ENCODE results near the gene GOLGA5. TPM values are rescaled to one million over a fixed set of nuclear protein-coding genes. Genes with fewer than 3 reads are reported as not detected.

The GOLGA5 gene
- total and polyA plus RNA-seq, 12 donors = 18.5 to 27.7 (median 21.9) TPM

DNA sequence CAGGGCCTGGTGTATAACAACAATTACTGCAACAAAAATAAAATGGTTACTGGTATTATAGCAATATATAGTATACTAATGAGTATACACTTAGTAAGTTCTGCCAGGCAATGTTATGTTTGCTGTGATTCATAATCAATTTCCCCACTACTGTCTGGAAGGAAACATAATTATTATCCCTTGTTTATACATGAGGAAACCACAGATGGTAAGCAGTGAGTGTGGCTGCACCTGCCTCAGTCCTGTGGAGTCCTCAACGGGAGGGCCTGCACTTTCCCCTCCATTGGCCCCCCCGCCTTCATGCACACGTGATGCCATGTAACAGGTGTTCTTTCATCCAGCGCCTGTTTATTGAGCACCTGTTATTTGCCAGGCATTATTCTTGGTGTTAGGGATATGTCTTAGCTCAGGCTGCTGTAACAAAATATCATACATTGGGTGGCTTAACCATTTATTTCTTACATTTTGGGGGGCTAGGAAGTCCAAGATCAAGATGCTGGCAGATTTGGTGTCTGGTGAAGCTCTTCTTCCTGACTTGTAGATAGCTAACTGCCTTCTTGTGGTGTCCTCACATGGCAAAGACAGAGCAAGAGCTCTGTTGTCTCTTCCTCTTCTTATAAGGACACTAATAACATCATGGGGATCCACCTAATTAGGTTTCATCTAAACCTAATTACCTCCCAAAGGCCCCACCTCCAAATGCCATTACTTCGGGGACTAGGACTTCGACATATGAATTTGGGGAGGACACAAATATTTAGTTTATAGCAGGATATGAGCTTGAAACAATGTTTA, 69.4 kb downstream of the GOLGA5 start:
- no peaks in the 10 kb centered on the region for H3K36me3 ChIP-seq
- no peaks in the 10 kb centered on the region for H3K4me1 ChIP-seq
- ATAC-seq (no peak), DNase-seq (no peak)
- H3K27me3 ChIP-seq = peaks cover 0 to 7% (median 0%) of the 10 kb centered on the region in 7 donors
- H3K27ac ChIP-seq = no peak overlapping the region
- WGBS, 2 donors = 70 to 75% methylated on average over 6 of the region's 6 CpGs
- intact Hi-C loops (cut with DNase I) = no loop called here
- H3K9me3 ChIP-seq = peaks cover 0 to 11% (median 0%) of the 10 kb centered on the region in 11 donors
- TF ChIP-seq, protein P1, sequence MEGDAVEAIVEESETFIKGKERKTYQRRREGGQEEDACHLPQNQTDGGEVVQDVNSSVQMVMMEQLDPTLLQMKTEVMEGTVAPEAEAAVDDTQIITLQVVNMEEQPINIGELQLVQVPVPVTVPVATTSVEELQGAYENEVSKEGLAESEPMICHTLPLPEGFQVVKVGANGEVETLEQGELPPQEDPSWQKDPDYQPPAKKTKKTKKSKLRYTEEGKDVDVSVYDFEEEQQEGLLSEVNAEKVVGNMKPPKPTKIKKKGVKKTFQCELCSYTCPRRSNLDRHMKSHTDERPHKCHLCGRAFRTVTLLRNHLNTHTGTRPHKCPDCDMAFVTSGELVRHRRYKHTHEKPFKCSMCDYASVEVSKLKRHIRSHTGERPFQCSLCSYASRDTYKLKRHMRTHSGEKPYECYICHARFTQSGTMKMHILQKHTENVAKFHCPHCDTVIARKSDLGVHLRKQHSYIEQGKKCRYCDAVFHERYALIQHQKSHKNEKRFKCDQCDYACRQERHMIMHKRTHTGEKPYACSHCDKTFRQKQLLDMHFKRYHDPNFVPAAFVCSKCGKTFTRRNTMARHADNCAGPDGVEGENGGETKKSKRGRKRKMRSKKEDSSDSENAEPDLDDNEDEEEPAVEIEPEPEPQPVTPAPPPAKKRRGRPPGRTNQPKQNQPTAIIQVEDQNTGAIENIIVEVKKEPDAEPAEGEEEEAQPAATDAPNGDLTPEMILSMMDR (IDR thresholded peaks at IDR 0.05) = no peak
- no peak overlapping the region for H3K4me3 ChIP-seq

DNA sequence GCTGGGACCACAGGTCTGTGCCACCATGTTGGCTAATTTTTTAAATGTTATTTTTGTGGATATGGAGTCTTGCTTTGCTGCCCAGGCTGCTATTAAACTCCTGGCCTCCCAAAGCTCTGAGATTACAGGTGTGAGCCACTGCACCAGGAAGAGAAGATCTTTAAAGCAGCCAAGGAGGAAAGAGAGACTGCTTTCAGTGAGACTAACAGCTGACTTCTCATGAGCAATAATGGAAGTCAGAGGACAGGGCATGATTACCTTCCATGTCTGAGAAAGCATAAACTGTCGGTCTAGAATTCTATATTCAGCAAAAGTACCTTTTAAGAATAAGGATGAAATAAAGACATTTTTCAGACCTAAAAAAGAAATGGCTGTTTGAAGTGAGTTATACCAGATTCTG, 71.6 kb downstream of the GOLGA5 start:
- Histone ChIP-seq H3K9me3 (peaks cover 0 to 11% (median 0%) of the 10 kb centered on the region in 11 donors), H3K27ac (no peak overlapping the region), H3K4me3 (no peak overlapping the region), H3K27me3 (peaks cover 0 to 7% (median 0%) of the 10 kb centered on the region in 7 donors), H3K4me1 (no peaks in the 10 kb centered on the region), H3K36me3 (no peaks in the 10 kb centered on the region)
- ATAC-seq (no peak), DNase-seq (no peak)
- TF ChIP-seq, protein P1 (IDR thresholded peaks at IDR 0.05) = no peak
- intact Hi-C loops (cut with DNase I) = no loop called here
- WGBS, 2 donors = 87% methylated on average over 1 of the region's 1 CpG

DNA sequence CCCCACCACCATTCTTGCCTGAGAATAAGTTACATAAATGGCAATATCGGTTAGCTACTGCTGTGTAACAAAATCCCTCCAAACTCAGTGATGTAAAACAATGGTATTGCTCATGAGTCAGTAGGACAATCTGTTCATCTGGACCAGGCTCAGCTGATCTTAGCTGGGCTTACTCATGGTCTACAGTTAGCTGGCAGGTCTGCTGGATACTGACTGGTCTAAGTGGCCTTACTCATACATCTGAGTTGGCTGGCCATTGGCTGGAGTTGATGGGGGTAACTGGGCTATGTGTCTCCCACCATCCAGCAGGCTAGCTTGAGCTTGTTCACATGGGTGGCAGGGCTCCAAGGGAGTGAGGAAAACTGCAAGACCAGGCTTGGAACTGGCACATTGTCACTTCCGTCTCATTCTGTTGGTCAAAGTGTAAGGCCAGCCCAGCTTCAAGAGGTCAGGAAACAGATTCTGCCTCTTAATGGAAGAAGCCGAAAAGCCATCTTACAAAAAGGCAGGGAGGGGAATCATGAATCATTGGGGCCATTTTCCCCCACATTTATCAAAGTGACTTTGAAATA, 72.2 kb downstream of the GOLGA5 start:
- Histone ChIP-seq H3K4me3 (no peak overlapping the region), H3K4me1 (no peaks in the 10 kb centered on the region), H3K27ac (no peak overlapping the region), H3K9me3 (peaks cover 0 to 11% (median 0%) of the 10 kb centered on the region in 11 donors), H3K27me3 (peaks cover 0 to 7% (median 0%) of the 10 kb centered on the region in 7 donors), H3K36me3 (no peaks in the 10 kb centered on the region)
- DNase-seq (no peak), ATAC-seq (no peak)
- 60 to 78% methylated on average over 3 of the region's 3 CpGs for WGBS, 2 donors
- intact Hi-C loops (cut with DNase I) = no loop called here
- TF ChIP-seq, protein P1 (IDR thresholded peaks at IDR 0.05) = no peak

DNA sequence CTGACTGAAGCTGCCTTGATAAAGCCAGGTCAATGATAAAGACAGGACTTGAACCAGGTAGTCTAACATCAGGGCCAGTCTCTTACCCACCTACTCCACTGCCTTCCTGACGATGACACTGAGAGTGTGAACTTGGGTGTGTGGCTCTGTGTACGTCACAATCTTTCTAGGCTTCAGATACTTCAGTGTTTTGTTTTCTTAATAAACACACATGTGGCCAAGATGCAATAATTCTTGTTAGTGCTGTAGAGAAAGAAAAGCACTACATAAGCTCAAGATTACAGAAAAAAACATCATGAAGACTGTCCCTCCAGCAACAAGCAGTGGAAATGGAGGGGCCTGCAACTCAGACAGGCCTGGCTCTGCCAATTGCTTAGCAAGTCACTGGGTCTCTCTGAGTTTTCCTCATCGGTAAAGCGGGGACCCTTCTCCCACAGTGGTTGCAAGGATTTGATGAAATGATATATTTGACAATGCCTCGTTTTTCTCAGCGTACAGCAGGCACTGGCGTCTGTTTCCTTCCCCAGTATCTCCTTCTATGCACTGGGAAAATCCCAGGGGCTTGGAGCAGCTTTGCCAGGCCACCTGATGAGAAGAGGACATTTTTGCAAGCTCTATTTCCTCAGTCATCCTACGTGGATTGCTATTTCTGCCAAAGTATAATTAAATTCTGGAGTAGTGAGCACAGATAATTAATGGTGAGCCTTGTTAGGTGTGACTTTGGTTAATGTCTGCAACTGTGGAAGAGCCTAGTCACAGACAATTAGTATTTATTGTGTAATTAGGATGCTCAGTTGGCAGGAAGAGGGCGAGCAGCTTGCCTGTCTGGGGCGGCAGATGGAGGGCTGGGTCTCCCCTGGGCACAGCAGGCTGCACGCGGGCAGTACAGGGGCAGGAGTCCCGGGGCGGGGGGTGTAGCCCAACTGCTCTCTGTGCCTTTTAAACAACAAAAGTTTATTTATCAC, 73.1 kb downstream of the GOLGA5 start:
- 77 to 79% methylated on average over 14 of the region's 14 CpGs for WGBS, 2 donors
- H3K27ac ChIP-seq = no peak overlapping the region
- TF ChIP-seq, protein P1 (IDR thresholded peaks at IDR 0.05) = no peak
- H3K36me3 ChIP-seq = no peaks in the 10 kb centered on the region
- intact Hi-C loops (cut with DNase I) = no loop called here
- peaks cover 0 to 7% (median 0%) of the 10 kb centered on the region in 7 donors for H3K27me3 ChIP-seq
- no peaks in the 10 kb centered on the region for H3K4me1 ChIP-seq
- H3K4me3 ChIP-seq = no peak overlapping the region
- DNase-seq (no peak), ATAC-seq (no peak)
- H3K9me3 ChIP-seq = peaks cover 0 to 11% (median 0%) of the 10 kb centered on the region in 11 donors

All from heart right ventricle (tissue), 16 donors.